Osteoblast (primary cell): Measurements from ENCODE around the gene DEPDC1B. TPM values are rescaled to one million over a fixed set of nuclear protein-coding genes. Genes with fewer than 3 reads are reported as not detected.
"Not testable (repeated sequence)": the region's sequence is repeated elsewhere in the genome, so short reads cannot be mapped to it uniquely, and the experiment has no call there.

ENCODE experiments used
- DNase-seq: peaks from one replicate; pipeline ENCODE4 v3.0.0; 2011; ENCODE audit warnings: low spot score, mixed read lengths; ENCODE audit not compliant: insufficient read length; ENCODE audit errors: missing footprints
- H2AFZ ChIP-seq: 2 replicates; pipeline ENCODE4 v1.6.0; 2011; ENCODE audit warnings: mild to moderate bottlenecking, low read length
- H3K27ac ChIP-seq: 2 replicates; pipeline ENCODE4 v1.5.1; 2011; ENCODE audit warnings: mild to moderate bottlenecking, low read depth, low read length, moderate library complexity
- H3K27me3 ChIP-seq: 2 replicates; pipeline ENCODE4 v1.6.0; 2012; ENCODE audit warnings: mild to moderate bottlenecking, control low read depth, inconsistent platforms, low read length, moderate library complexity; ENCODE audit not compliant: insufficient read depth
- H3K36me3 ChIP-seq: 2 replicates; pipeline ENCODE4 v1.5.1; 2011; ENCODE audit warnings: mild to moderate bottlenecking, low read length, control low read depth, moderate library complexity; ENCODE audit not compliant: insufficient read depth
- H3K4me1 ChIP-seq: 2 replicates; pipeline ENCODE4 v1.5.1; 2011; ENCODE audit warnings: mild to moderate bottlenecking, low read length, control low read depth, moderate library complexity; ENCODE audit not compliant: insufficient read depth
- H3K4me2 ChIP-seq: 2 replicates; pipeline ENCODE4 v1.6.0; 2011; ENCODE audit warnings: mild to moderate bottlenecking, low read length; ENCODE audit not compliant: insufficient read depth
- H3K4me3 ChIP-seq: fragments of 200-600 bp; sonication (generic); 3 replicates; pipeline ENCODE4 v1.5.1; 2012; ENCODE audit warnings: mild to moderate bottlenecking, low read length, inconsistent platforms; ENCODE audit not compliant: insufficient read depth
- H3K79me2 ChIP-seq: 2 replicates; pipeline ENCODE4 v1.6.0; 2012; ENCODE audit warnings: mild to moderate bottlenecking, low read length, control low read depth, inconsistent platforms; ENCODE audit not compliant: insufficient read depth
- H3K9me3 ChIP-seq: 2 replicates; pipeline ENCODE4 v1.5.1; 2011; ENCODE audit warnings: low read depth, low read length, control low read depth
- H4K20me1 ChIP-seq: 2 replicates; pipeline ENCODE4 v1.6.0; 2012; ENCODE audit warnings: mild to moderate bottlenecking, low read length, control low read depth; ENCODE audit not compliant: insufficient read depth
- CTCF ChIP-seq: IDR thresholded peaks from 2 replicates; pipeline ENCODE4 v1.5.1; 2011; ENCODE audit warnings: mild to moderate bottlenecking, low read depth, low read length, moderate library complexity; ENCODE audit errors: extremely low read depth
- total RNA-seq: library from RNA; depleted of rRNA; stranded (reverse); fragments of >200 nt; gene quantifications from 2 replicates; pipeline ENCODE4 v1.2.3, GENCODE V29; 2012

Gene DEPDC1B
- total RNA-seq, 1 donor: 1.4 TPM

GRCh38 chr5:60712950-60713349 lies 13.0 kb upstream of the DEPDC1B start:
- DNase-seq: no peak
- H3K4me2 ChIP-seq: no peak overlapping the region
- H3K27ac ChIP-seq: no peak overlapping the region
- H3K79me2 ChIP-seq: no peaks in the 10 kb centered on the region
- H3K4me3 ChIP-seq: no peak overlapping the region
- no peak for TF ChIP-seq CTCF
- peaks cover 5% of the 10 kb centered on the region for H3K27me3 ChIP-seq
- H3K36me3 ChIP-seq: no peaks in the 10 kb centered on the region
- no peaks in the 10 kb centered on the region for H3K9me3 ChIP-seq
- no peaks in the 10 kb centered on the region for H3K4me1 ChIP-seq
- H4K20me1 ChIP-seq: no peaks in the 10 kb centered on the region
- no peak overlapping the region for H2AFZ ChIP-seq

GRCh38 chr5:60711892-60712291 lies 11.9 kb upstream of the DEPDC1B start:
- H3K9me3 ChIP-seq, H4K20me1 ChIP-seq, H3K4me2 ChIP-seq, H2AFZ ChIP-seq, H3K36me3 ChIP-seq, H3K79me2 ChIP-seq, H3K4me1 ChIP-seq, DNase-seq, H3K27ac ChIP-seq, H3K4me3 ChIP-seq, H3K27me3 ChIP-seq: not testable (repeated sequence)

GRCh38 chr5:60710362-60710761 lies 10.4 kb upstream of the DEPDC1B start:
- Histone ChIP-seq H3K4me2 (no peak overlapping the region), H3K79me2 (no peaks in the 10 kb centered on the region), H2AFZ (no peak overlapping the region), H3K27me3 (peaks cover 9% of the 10 kb centered on the region), H3K36me3 (no peaks in the 10 kb centered on the region), H4K20me1 (no peaks in the 10 kb centered on the region), H3K27ac (no peak overlapping the region), H3K9me3 (no peaks in the 10 kb centered on the region), H3K4me1 (no peaks in the 10 kb centered on the region), H3K4me3 (no peak overlapping the region)
- no peak for DNase-seq
- no peak for TF ChIP-seq CTCF

- no peak for DNase-seq
- TF ChIP-seq CTCF: no peak
- no peaks in the 10 kb centered on the region for H3K9me3 ChIP-seq
- H3K36me3 ChIP-seq: no peaks in the 10 kb centered on the region
- H3K4me1 ChIP-seq: peaks cover 3% of the 10 kb centered on the region
- no peaks in the 10 kb centered on the region for H3K79me2 ChIP-seq
- H2AFZ ChIP-seq: no peak overlapping the region
- H3K4me2 ChIP-seq: no peak overlapping the region
- peaks cover 10% of the 10 kb centered on the region for H3K27me3 ChIP-seq
- H4K20me1 ChIP-seq: no peaks in the 10 kb centered on the region
- H3K4me3 ChIP-seq: no peak overlapping the region
- H3K27ac ChIP-seq: no peak overlapping the region
These were observed 5.2 kb upstream of the DEPDC1B start for GRCh38 chr5:60705144-60705543.
